H1 (cell line): ENCODE data around the gene AGR2. TPM values are rescaled to one million over a fixed set of nuclear protein-coding genes. Genes with fewer than 3 reads are reported as not detected.
"Not testable (repeated sequence)": the region's sequence is repeated elsewhere in the genome, so short reads cannot be mapped to it uniquely, and the experiment has no call there.

Source experiments
- CTCF ChIA-PET: fragments of 300-600 bp; sonication (Branson Sonifier 250); formaldehyde crosslinking; loops from one replicate; lab custom pipeline; 2021; ENCODE audit not compliant: partially characterized antibody; lab: Charles Lee
- POLR2A ChIA-PET: fragments of 300-600 bp; sonication (Branson Sonifier 250); formaldehyde crosslinking; loops from one replicate; lab custom pipeline; 2021; ENCODE audit warnings: inconsistent platforms; ENCODE audit not compliant: partially characterized antibody; lab: Charles Lee
- DNase-seq, 2 experiments: peaks; one replicate each; pipeline versions ENCODE4 v3.0.0 to v3.0.0-alpha.2; 2010 to 2022; ENCODE audit warnings: low spot score in 2 of 2, low read depth in 1 of 2, mixed read lengths in 1 of 2
- FAIRE-seq: peaks from 2 replicates; lab custom pipeline; 2011; peaks lifted over from hg19 to GRCh38; lab: Jason Lieb, UNC
- H2AFZ ChIP-seq: 2 replicates; pipeline ENCODE4 v1.8.1; 2012; ENCODE audit warnings: low read length, inconsistent platforms
- H2AK5ac ChIP-seq: 2 replicates; pipeline ENCODE4 v1.6.1; 2013; ENCODE audit warnings: low read depth, low read length
- H2BK120ac ChIP-seq: replicated peaks from 2 replicates; pipeline ENCODE3; 2013; ENCODE audit warnings: low read depth, low read length, inconsistent platforms
- H2BK12ac ChIP-seq: 2 replicates; pipeline ENCODE4 v1.6.1; 2013; ENCODE audit warnings: low read depth, low read length
- H2BK15ac ChIP-seq: 2 replicates; pipeline ENCODE4 v1.6.1; 2013; ENCODE audit warnings: low read length
- H2BK20ac ChIP-seq: 2 replicates; pipeline ENCODE4 v1.6.1; 2013; ENCODE audit warnings: low read length
- H2BK5ac ChIP-seq: 2 replicates; pipeline ENCODE4 v1.6.1; 2013; ENCODE audit warnings: low read depth, low read length
- H3K14ac ChIP-seq: 2 replicates; pipeline ENCODE4 v1.6.1; 2013; ENCODE audit warnings: inconsistent platforms; ENCODE audit not compliant: insufficient read length
- H3K18ac ChIP-seq: 2 replicates; pipeline ENCODE4 v1.6.1; 2013; ENCODE audit warnings: low read length; ENCODE audit errors: extremely low read depth
- H3K23ac ChIP-seq: 2 replicates; pipeline ENCODE4 v1.6.1; 2013; ENCODE audit warnings: inconsistent platforms; ENCODE audit not compliant: insufficient read length
- H3K23me2 ChIP-seq: 2 replicates; pipeline ENCODE4 v1.6.1; 2013; ENCODE audit warnings: low read depth, low read length
- H3K27ac ChIP-seq: 2 replicates; pipeline ENCODE4 v1.6.1; 2011; ENCODE audit warnings: low read depth, low read length, inconsistent platforms
- H3K27me3 ChIP-seq, 4 experiments: replicated peaks in 1 of 4; 1 replicate in 1 of 4; 2 replicates in 3 of 4; pipeline versions ENCODE4 v1.6.1 to v1.8.1; 2011 to 2013; ENCODE audit warnings: low read length in 3 of 4, mild to moderate bottlenecking in 3 of 4, inconsistent platforms in 2 of 4, mixed read lengths in 2 of 4, moderate library complexity in 1 of 4; ENCODE audit not compliant: control insufficient read depth in 3 of 4, insufficient read depth in 3 of 4; ENCODE audit errors: extremely low read depth in 1 of 4
- H3K36me3 ChIP-seq, 4 experiments: 2 replicates each; pipeline versions ENCODE4 v1.6.1 to v1.8.1; 2011 to 2013; ENCODE audit warnings: mild to moderate bottlenecking in 4 of 4, low read length in 3 of 4, moderate library complexity in 2 of 4, control low read depth in 1 of 4, inconsistent platforms in 1 of 4; ENCODE audit not compliant: insufficient read depth in 4 of 4, control insufficient read depth in 2 of 4
- H3K4ac ChIP-seq: replicated peaks from 2 replicates; pipeline ENCODE3; 2013; ENCODE audit warnings: low read length, low read depth, mixed read lengths, inconsistent platforms; ENCODE audit not compliant: insufficient read length
- H3K4me1 ChIP-seq, 4 experiments: replicated peaks in 1 of 4; 1 replicate in 1 of 4; 2 replicates in 3 of 4; pipeline versions ENCODE4 v1.6.1 to v1.8.1; 2011 to 2013; ENCODE audit warnings: low read length in 3 of 4, inconsistent platforms in 2 of 4, mixed read lengths in 1 of 4; ENCODE audit not compliant: insufficient read depth in 4 of 4, control insufficient read depth in 3 of 4
- H3K4me2 ChIP-seq, 2 experiments: 2 replicates each; pipeline versions ENCODE4 v1.6.1 to v1.8.1; 2011 to 2013; ENCODE audit warnings: low read depth in 2 of 2, low read length in 2 of 2, control low read depth in 1 of 2, inconsistent platforms in 1 of 2, mild to moderate bottlenecking in 1 of 2; ENCODE audit not compliant: insufficient read depth in 1 of 2
- H3K4me3 ChIP-seq, 4 experiments: fragments of 200-600, 300-600 bp in 1 of 4; sonication (generic), shearing (Covaris generic), sonication (Bioruptor Twin) in 1 of 4; 2 replicates each; pipeline versions ENCODE4 v1.5.1 to v1.8.1; 2011 to 2016; ENCODE audit warnings: low read length in 4 of 4, low read depth in 3 of 4, control low read depth in 2 of 4, inconsistent platforms in 2 of 4, mild to moderate bottlenecking in 2 of 4, mixed read lengths in 1 of 4, moderate library complexity in 1 of 4; ENCODE audit not compliant: insufficient read depth in 2 of 4; ENCODE audit errors: extremely low read depth in 1 of 4
- H3K56ac ChIP-seq: replicated peaks from 2 replicates; pipeline ENCODE3; 2013; ENCODE audit warnings: low read depth, mild to moderate bottlenecking, mixed read lengths, low read length, inconsistent platforms; ENCODE audit not compliant: insufficient read length
- H3K79me1 ChIP-seq: 2 replicates; pipeline ENCODE4 v1.6.1; 2013; ENCODE audit warnings: low read depth, low read length, control low read depth
- H3K79me2 ChIP-seq, 2 experiments: 2 replicates each; pipeline versions ENCODE4 v1.6.1 to v1.8.1; 2012 to 2013; ENCODE audit warnings: low read length in 2 of 2, mild to moderate bottlenecking in 2 of 2, inconsistent platforms in 1 of 2; ENCODE audit not compliant: insufficient read depth in 2 of 2, control insufficient read depth in 1 of 2
- H3K9ac ChIP-seq, 4 experiments: replicated peaks in 1 of 4; 1 replicate in 1 of 4; 2 replicates in 3 of 4; pipeline versions ENCODE4 v1.6.1 to v1.8.1; 2011 to 2013; ENCODE audit warnings: low read depth in 3 of 4, low read length in 3 of 4, control low read depth in 2 of 4, mild to moderate bottlenecking in 2 of 4, moderate library complexity in 2 of 4, inconsistent platforms in 1 of 4; ENCODE audit errors: extremely low read depth in 1 of 4
- H3K9me3 ChIP-seq, 2 experiments: 2 replicates each; pipeline versions ENCODE4 v1.6.1 to v1.8.1; 2012 to 2013; ENCODE audit warnings: mild to moderate bottlenecking in 2 of 2, moderate library complexity in 2 of 2, control low read depth in 1 of 2, inconsistent platforms in 1 of 2, low read depth in 1 of 2, low read length in 1 of 2, mixed read lengths in 1 of 2; ENCODE audit not compliant: insufficient read depth in 2 of 2
- H4K20me1 ChIP-seq, 2 experiments: replicated peaks in 1 of 2; 2 replicates each; pipeline versions ENCODE3 to v1.8.1; 2011 to 2013; ENCODE audit warnings: inconsistent platforms in 2 of 2, low read length in 2 of 2, mild to moderate bottlenecking in 1 of 2; ENCODE audit not compliant: insufficient read depth in 2 of 2, control insufficient read depth in 1 of 2
- H4K5ac ChIP-seq: 2 replicates; pipeline ENCODE4 v1.6.1; 2013; ENCODE audit warnings: low read length, low read depth, mixed read lengths, inconsistent platforms; ENCODE audit not compliant: insufficient read length
- H4K8ac ChIP-seq: 2 replicates; pipeline ENCODE4 v1.8.0; 2013; ENCODE audit warnings: mild to moderate bottlenecking, moderate library complexity, low read length, inconsistent platforms; ENCODE audit not compliant: insufficient read depth; ENCODE audit errors: extremely low read depth
- H4K91ac ChIP-seq: replicated peaks from 2 replicates; pipeline ENCODE3; 2013; ENCODE audit warnings: low read length, mixed read lengths, inconsistent platforms; ENCODE audit not compliant: insufficient read length
- WGBS, 2 experiments: shearing (Covaris generic) in 1 of 2; methylation state at CpG; one replicate each; pipeline versions ENCODE4 v1.1.6 to v1.1.7; 2013 to 2015; ENCODE audit warnings: low lambda C conversion rate in 2 of 2, mixed read lengths in 2 of 2, inconsistent platforms in 1 of 2, low coverage in 1 of 2, missing lambda C conversion rate in 1 of 2; ENCODE audit not compliant: insufficient replicate concordance in 2 of 2, insufficient coverage in 1 of 2, insufficient read length in 1 of 2; ENCODE audit errors: extremely low coverage in 1 of 2, missing lambda C conversion rate in 1 of 2; 5-methylcytosine and 5-hydroxymethylcytosine counted together
- polyA plus RNA-seq, 7 experiments: library from polyadenylated mRNA; depleted of rRNA in 3 of 7; stranded (reverse) in 5 of 7; unstranded in 2 of 7; fragments of >200 nt in 5 of 7; fragments of 200-250 nt in 2 of 7; gene quantifications; 1 replicate in 5 of 7; 2 replicates in 1 of 7; 4 replicates in 1 of 7; pipeline versions ENCODE4 v1.2.1 to v1.2.3, GENCODE V29; 2011 to 2013; ENCODE audit warnings: missing spikeins in 2 of 7, mixed read lengths in 2 of 7
- total RNA-seq: library from RNA; stranded (reverse); fragmentation: NEBNext Ultra II Directional; extraction: Animal tissue kit (Norgen Biotek cat#: 25700); gene quantifications from 2 replicates; pipeline ENCODE4 v1.2.1, GENCODE V29; 2021

Gene AGR2
- total and polyA plus RNA-seq, 2 of the 8 experiments (the other 6 are each of a cell fraction or from before 2014, with no cell fraction given): not detected

- H3K9ac ChIP-seq, H3K18ac ChIP-seq, H2BK5ac ChIP-seq, FAIRE-seq, POLR2A ChIA-PET, H4K91ac ChIP-seq, H3K4me2 ChIP-seq, H3K23me2 ChIP-seq, H2BK12ac ChIP-seq, H3K4ac ChIP-seq, H4K20me1 ChIP-seq, H3K4me1 ChIP-seq, H3K14ac ChIP-seq, H3K27me3 ChIP-seq, H2BK120ac ChIP-seq, H4K5ac ChIP-seq, H3K56ac ChIP-seq, H3K9me3 ChIP-seq, H2AK5ac ChIP-seq, H2BK20ac ChIP-seq, H2BK15ac ChIP-seq, H3K27ac ChIP-seq, H3K36me3 ChIP-seq, H3K79me2 ChIP-seq, DNase-seq, H3K4me3 ChIP-seq, H4K8ac ChIP-seq, H3K79me1 ChIP-seq, H3K23ac ChIP-seq: not testable (repeated sequence)
- CTCF ChIA-PET: interaction anchor here (0.6 to 1.1 kb wide), 5 partner anchors 38 to 99 kb away, joined by 3 to 5 read pairs (median 3); no protein-coding TSS in a partner anchor
- peak overlapping the region; percentile 6; the same call in 1 of the 2 replicates for H2AFZ ChIP-seq
- 94% methylated on average over 11 of the region's 11 CpGs; no CpG with 5 or more reads in 1 of the 2 experiments for WGBS, 2 experiments
Observed at GRCh38 chr7:16853189-16853588, 48.4 kb upstream of the AGR2 start.
